Liver (tissue), 9 donors: Measurements from ENCODE around the gene PPM1J. TPM values are rescaled to one million over a fixed set of nuclear protein-coding genes. Genes with fewer than 3 reads are reported as not detected.

Source experiments
- DNase-seq: peaks from one replicate; pipeline ENCODE4 v3.0.0-alpha.2; 2017; ENCODE audit warnings: low spot score
- H3K27ac ChIP-seq, 2 donors: one replicate each; pipeline ENCODE4 v1.7.0; 2013; ENCODE audit warnings: inconsistent platforms in 2 of 2, low read length in 2 of 2, control low read depth in 1 of 2, low read depth in 1 of 2, mild to moderate bottlenecking in 1 of 2
- H3K27me3 ChIP-seq, 4 donors: one replicate each; pipeline versions ENCODE4 v1.6.1 to v1.7.0; 2013; ENCODE audit warnings: low read length in 3 of 4, inconsistent platforms in 1 of 4, mild to moderate bottlenecking in 1 of 4, moderate library complexity in 1 of 4; ENCODE audit not compliant: control insufficient read depth in 4 of 4, insufficient read depth in 4 of 4
- H3K36me3 ChIP-seq, 4 donors: one replicate each; pipeline versions ENCODE4 v1.6.1 to v1.7.0; 2013; ENCODE audit warnings: low read length in 3 of 4, mild to moderate bottlenecking in 3 of 4, low read depth in 1 of 4, moderate library complexity in 1 of 4; ENCODE audit not compliant: control insufficient read depth in 4 of 4, insufficient read depth in 3 of 4
- H3K4me1 ChIP-seq, 4 donors: one replicate each; pipeline versions ENCODE4 v1.6.1 to v1.7.0; 2013; ENCODE audit warnings: low read length in 3 of 4, mild to moderate bottlenecking in 3 of 4, moderate library complexity in 1 of 4; ENCODE audit not compliant: control insufficient read depth in 4 of 4, insufficient read depth in 4 of 4
- H3K4me3 ChIP-seq, 3 donors: one replicate each; pipeline versions ENCODE4 v1.6.1 to v1.7.0; 2013; ENCODE audit warnings: low read length in 3 of 3, control low read depth in 1 of 3, low read depth in 1 of 3, mild to moderate bottlenecking in 1 of 3
- H3K9ac ChIP-seq, 2 donors: one replicate each; pipeline ENCODE4 v1.7.0; 2013; ENCODE audit warnings: low read length in 2 of 2, mild to moderate bottlenecking in 2 of 2, moderate library complexity in 2 of 2, control low read depth in 1 of 2, low read depth in 1 of 2
- H3K9me3 ChIP-seq, 4 donors: one replicate each; pipeline versions ENCODE4 v1.6.1 to v1.7.0; 2013; ENCODE audit warnings: low read length in 3 of 4; ENCODE audit not compliant: control insufficient read depth in 4 of 4
- EGR1 ChIP-seq, 2 donors: IDR thresholded peaks; 2 replicates each; pipeline ENCODE4 v1.6.1; 2016 to 2018; ENCODE audit warnings: antibody characterized with exemption in 2 of 2, low read depth in 2 of 2
- FOXA1 ChIP-seq: IDR thresholded peaks from 2 replicates; pipeline ENCODE4 v1.6.1; 2016; ENCODE audit warnings: antibody characterized with exemption
- GABPA ChIP-seq, 2 donors: IDR thresholded peaks in 1 of 2; conservative IDR thresholded peaks in 1 of 2; 2 replicates each; pipeline ENCODE4 v1.6.1; 2016; ENCODE audit warnings: antibody characterized with exemption in 2 of 2, mild to moderate bottlenecking in 1 of 2, moderate library complexity in 1 of 2
- HNF4A ChIP-seq, 2 donors: conservative IDR thresholded peaks; 2 replicates each; pipeline ENCODE4 v1.6.1; 2016; ENCODE audit warnings: antibody characterized with exemption in 2 of 2, mild to moderate bottlenecking in 2 of 2
- HNF4G ChIP-seq: IDR thresholded peaks from 2 replicates; pipeline ENCODE4 v1.6.1; 2016; ENCODE audit warnings: antibody characterized with exemption
- JUND ChIP-seq, 2 donors: IDR thresholded peaks; 2 replicates each; pipeline ENCODE4 v1.6.1; 2016; ENCODE audit warnings: antibody characterized with exemption in 2 of 2
- MAX ChIP-seq: IDR thresholded peaks from 2 replicates; pipeline ENCODE4 v1.6.1; 2016; ENCODE audit warnings: antibody characterized with exemption
- NR2F2 ChIP-seq: IDR thresholded peaks from 2 replicates; pipeline ENCODE4 v1.6.1; 2016; ENCODE audit warnings: antibody characterized with exemption
- RAD21 ChIP-seq, 2 donors: IDR thresholded peaks; 2 replicates each; pipeline ENCODE4 v1.6.1; 2016; ENCODE audit warnings: antibody characterized with exemption in 2 of 2, mild to moderate bottlenecking in 2 of 2
- SP1 ChIP-seq: IDR thresholded peaks from 2 replicates; pipeline ENCODE4 v1.6.1; 2018; ENCODE audit warnings: antibody characterized with exemption, mild to moderate bottlenecking
- TAF1 ChIP-seq: conservative IDR thresholded peaks from 2 replicates; pipeline ENCODE4 v1.6.1; 2016; ENCODE audit warnings: antibody characterized with exemption, mild to moderate bottlenecking
- WGBS: extraction: QIAGEN DNeasy Blood & Tissue Kit; methylation state at CpG from one replicate; pipeline ENCODE4 v1.1.7; 2013; 5-methylcytosine and 5-hydroxymethylcytosine counted together
- polyA plus RNA-seq, 2 donors: library from polyadenylated mRNA; stranded (reverse) in 1 of 2; unstranded in 1 of 2; fragments of 200-250 nt in 1 of 2; fragments of >200 nt in 1 of 2; fragmentation: Nextera tagmentation in 1 of 2; extraction: Ambion mirVana in 1 of 2; gene quantifications; one replicate each; pipeline versions ENCODE4 v1.2.1 to v1.2.3, GENCODE V29; 2013 to 2015
- total RNA-seq, 2 donors: library from RNA; depleted of rRNA; stranded (reverse); fragments of >200 nt; gene quantifications; one replicate each; pipeline ENCODE4 v1.2.3, GENCODE V29; 2014
- TF ChIP-seq, protein P1 (sequence below): fragments of 150-350 bp; IDR thresholded peaks from 2 replicates; pipeline ENCODE4 v1.5.1; 2017; ENCODE audit warnings: improper control_type of control experiment, low read depth, low read length; ENCODE audit not compliant: missing input control
- TF ChIP-seq, protein P2 (sequence below): IDR thresholded peaks from 2 replicates; pipeline ENCODE4 v1.6.1; 2016; ENCODE audit warnings: antibody characterized with exemption
- TF ChIP-seq, protein P3 (sequence below): IDR thresholded peaks from 2 replicates; pipeline ENCODE4 v1.6.1; 2016; ENCODE audit warnings: antibody characterized with exemption, mild to moderate bottlenecking
- TF ChIP-seq, protein P4 (sequence below): IDR thresholded peaks from 2 replicates; pipeline ENCODE4 v1.6.1; 2016; ENCODE audit warnings: antibody characterized with exemption
- donor health status: healthy.
- donor health status: healthy.
- donor health status: healthy.
- donor health status: healthy.
- donor health status: healthy.

Gene PPM1J
- total and polyA plus RNA-seq, 4 donors: 0.08 to 0.17 TPM; not detected in 2

- TF ChIP-seq, protein P1, sequence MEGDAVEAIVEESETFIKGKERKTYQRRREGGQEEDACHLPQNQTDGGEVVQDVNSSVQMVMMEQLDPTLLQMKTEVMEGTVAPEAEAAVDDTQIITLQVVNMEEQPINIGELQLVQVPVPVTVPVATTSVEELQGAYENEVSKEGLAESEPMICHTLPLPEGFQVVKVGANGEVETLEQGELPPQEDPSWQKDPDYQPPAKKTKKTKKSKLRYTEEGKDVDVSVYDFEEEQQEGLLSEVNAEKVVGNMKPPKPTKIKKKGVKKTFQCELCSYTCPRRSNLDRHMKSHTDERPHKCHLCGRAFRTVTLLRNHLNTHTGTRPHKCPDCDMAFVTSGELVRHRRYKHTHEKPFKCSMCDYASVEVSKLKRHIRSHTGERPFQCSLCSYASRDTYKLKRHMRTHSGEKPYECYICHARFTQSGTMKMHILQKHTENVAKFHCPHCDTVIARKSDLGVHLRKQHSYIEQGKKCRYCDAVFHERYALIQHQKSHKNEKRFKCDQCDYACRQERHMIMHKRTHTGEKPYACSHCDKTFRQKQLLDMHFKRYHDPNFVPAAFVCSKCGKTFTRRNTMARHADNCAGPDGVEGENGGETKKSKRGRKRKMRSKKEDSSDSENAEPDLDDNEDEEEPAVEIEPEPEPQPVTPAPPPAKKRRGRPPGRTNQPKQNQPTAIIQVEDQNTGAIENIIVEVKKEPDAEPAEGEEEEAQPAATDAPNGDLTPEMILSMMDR: no peak
- TF ChIP-seq HNF4G (no peak), SP1 (peak; percentile 77), JUND (IDR thresholded peaks at IDR 0.05) (peak in 1 of 2 donors; percentile 43), RAD21 (IDR thresholded peaks at IDR 0.05) (peak; percentile 10 to 59)
Measured at GRCh38 chr1:112704934-112705627, 10.1 kb downstream of the PPM1J start (continued).

DNA sequence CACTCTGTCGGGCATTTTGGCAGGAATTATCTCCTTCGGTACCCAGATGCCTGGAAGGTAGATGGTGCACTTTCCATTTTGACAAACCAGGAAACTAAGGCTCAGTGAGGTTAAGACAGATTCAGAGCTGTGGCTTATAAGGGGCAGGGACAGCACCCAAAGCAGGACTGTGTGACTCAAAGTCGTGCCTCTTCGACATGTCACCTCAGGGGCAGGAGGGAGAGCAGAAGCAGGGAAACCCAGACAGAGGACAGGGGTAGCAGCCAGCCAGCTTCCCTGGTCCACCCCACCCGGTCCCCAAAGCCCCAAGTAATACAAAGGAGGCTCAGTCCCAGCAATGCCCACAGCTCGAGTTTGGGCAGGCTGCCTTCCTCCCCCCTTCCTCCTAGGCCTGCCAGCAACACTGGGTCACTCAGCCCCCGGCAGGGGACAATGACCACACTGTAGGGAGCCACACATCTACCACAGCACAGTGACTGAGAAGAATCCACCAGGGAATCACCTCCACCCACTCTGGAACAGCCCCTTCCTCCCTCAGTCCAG lies 10.7 kb downstream of the PPM1J start:
- H3K9me3 ChIP-seq: no peaks in the 10 kb centered on the region
- no peaks in the 10 kb centered on the region for H3K27me3 ChIP-seq
- TF ChIP-seq HNF4A (conservative IDR thresholded peaks at IDR 0.05) (no peak), GABPA (IDR thresholded peaks at IDR 0.05 in 1 of 2, conservative IDR thresholded peaks at IDR 0.05 in 1 of 2) (no peak), NR2F2 (no peak), FOXA1 (no peak), MAX (no peak), EGR1 (IDR thresholded peaks at IDR 0.05; ENCODE audit: low read depth in 2 of 2) (no peak), SP1 (no peak), HNF4G (no peak), TAF1 (no peak)
- TF ChIP-seq, protein P2, sequence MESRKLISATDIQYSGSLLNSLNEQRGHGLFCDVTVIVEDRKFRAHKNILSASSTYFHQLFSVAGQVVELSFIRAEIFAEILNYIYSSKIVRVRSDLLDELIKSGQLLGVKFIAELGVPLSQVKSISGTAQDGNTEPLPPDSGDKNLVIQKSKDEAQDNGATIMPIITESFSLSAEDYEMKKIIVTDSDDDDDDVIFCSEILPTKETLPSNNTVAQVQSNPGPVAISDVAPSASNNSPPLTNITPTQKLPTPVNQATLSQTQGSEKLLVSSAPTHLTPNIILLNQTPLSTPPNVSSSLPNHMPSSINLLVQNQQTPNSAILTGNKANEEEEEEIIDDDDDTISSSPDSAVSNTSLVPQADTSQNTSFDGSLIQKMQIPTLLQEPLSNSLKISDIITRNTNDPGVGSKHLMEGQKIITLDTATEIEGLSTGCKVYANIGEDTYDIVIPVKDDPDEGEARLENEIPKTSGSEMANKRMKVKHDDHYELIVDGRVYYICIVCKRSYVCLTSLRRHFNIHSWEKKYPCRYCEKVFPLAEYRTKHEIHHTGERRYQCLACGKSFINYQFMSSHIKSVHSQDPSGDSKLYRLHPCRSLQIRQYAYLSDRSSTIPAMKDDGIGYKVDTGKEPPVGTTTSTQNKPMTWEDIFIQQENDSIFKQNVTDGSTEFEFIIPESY: no peak
- TF ChIP-seq, protein P1: no peak
- TF ChIP-seq, protein P3, sequence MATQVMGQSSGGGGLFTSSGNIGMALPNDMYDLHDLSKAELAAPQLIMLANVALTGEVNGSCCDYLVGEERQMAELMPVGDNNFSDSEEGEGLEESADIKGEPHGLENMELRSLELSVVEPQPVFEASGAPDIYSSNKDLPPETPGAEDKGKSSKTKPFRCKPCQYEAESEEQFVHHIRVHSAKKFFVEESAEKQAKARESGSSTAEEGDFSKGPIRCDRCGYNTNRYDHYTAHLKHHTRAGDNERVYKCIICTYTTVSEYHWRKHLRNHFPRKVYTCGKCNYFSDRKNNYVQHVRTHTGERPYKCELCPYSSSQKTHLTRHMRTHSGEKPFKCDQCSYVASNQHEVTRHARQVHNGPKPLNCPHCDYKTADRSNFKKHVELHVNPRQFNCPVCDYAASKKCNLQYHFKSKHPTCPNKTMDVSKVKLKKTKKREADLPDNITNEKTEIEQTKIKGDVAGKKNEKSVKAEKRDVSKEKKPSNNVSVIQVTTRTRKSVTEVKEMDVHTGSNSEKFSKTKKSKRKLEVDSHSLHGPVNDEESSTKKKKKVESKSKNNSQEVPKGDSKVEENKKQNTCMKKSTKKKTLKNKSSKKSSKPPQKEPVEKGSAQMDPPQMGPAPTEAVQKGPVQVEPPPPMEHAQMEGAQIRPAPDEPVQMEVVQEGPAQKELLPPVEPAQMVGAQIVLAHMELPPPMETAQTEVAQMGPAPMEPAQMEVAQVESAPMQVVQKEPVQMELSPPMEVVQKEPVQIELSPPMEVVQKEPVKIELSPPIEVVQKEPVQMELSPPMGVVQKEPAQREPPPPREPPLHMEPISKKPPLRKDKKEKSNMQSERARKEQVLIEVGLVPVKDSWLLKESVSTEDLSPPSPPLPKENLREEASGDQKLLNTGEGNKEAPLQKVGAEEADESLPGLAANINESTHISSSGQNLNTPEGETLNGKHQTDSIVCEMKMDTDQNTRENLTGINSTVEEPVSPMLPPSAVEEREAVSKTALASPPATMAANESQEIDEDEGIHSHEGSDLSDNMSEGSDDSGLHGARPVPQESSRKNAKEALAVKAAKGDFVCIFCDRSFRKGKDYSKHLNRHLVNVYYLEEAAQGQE: no peak
- TF ChIP-seq, protein P4, sequence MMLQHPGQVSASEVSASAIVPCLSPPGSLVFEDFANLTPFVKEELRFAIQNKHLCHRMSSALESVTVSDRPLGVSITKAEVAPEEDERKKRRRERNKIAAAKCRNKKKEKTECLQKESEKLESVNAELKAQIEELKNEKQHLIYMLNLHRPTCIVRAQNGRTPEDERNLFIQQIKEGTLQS: no peak
- DNase-seq: no peak
- 55% methylated on average over 7 of the region's 7 CpGs for WGBS
- peaks cover 20 to 51% (median 39%) of the 10 kb centered on the region in 4 donors for H3K4me1 ChIP-seq
- peak overlapping the region in 1 of 3 donors; percentile 83 for H3K4me3 ChIP-seq
- H3K36me3 ChIP-seq: peaks cover 0 to 2% (median 0%) of the 10 kb centered on the region in 4 donors
- H3K9ac ChIP-seq: peak overlapping the region in 1 of 2 donors; percentile 39
- peak overlapping the region; percentile 78 for H3K27ac ChIP-seq
